ENCODE data around the gene STX18. TPM values are rescaled to one million over a fixed set of nuclear protein-coding genes. Genes with fewer than 3 reads are reported as not detected.

Gene STX18
- total and polyA plus RNA-seq, 2 of the 13 experiments (the other 11 are each of a cell fraction or from before 2014, with no cell fraction given): 23.9 to 37.1 TPM

- TF ChIP-seq TFAP4 (IDR thresholded peaks at IDR 0.05; ENCODE audit: borderline replicate concordance, low read depth) (no peak), ZNF12 (CRISPR knock-in tag; IDR thresholded peaks at IDR 0.05) (no peak), NFYC (CRISPR knock-in tag; IDR thresholded peaks at IDR 0.05) (no peak), KLF15 (CRISPR knock-in tag; IDR thresholded peaks at IDR 0.05; ENCODE audit: borderline replicate concordance) (no peak), TERF1 (CRISPR knock-in tag; IDR thresholded peaks at IDR 0.05) (no peak), SCMH1 (CRISPR knock-in tag; IDR thresholded peaks at IDR 0.05; ENCODE audit: borderline replicate concordance) (no peak), ZFY (CRISPR knock-in tag; IDR thresholded peaks at IDR 0.05) (no peak), ZNF883 (CRISPR knock-in tag; IDR thresholded peaks at IDR 0.05; ENCODE audit: not compliant biosample characterization) (no peak), RORA (CRISPR knock-in tag; IDR thresholded peaks at IDR 0.05) (no peak), ZNF550 (CRISPR knock-in tag; IDR thresholded peaks at IDR 0.05; ENCODE audit: borderline replicate concordance) (no peak), HNRNPK (IDR thresholded peaks at IDR 0.05; ENCODE audit: low read depth, low read length, poor library complexity, severe bottlenecking) (no peak), SRF (IDR thresholded peaks at IDR 0.05; ENCODE audit: low read depth, low read length) (no peak)
- Histone ChIP-seq H4K20me1 (ENCODE audit: insufficient read depth, low read length) (no peaks in the 10 kb centered on the region), H2AFZ (ENCODE audit: low read length) (no peak overlapping the region), H3K4me3 (replicated peaks in 1 of 3; ENCODE audit: insufficient read depth in 1 of 3, low read depth in 2 of 3, low read length in 3 of 3) (no peak overlapping the region), H3K27me3 (ENCODE audit: control insufficient read depth in 1 of 2, insufficient read depth in 2 of 2, low read length in 2 of 2) (no peaks in the 10 kb centered on the region), H3K9me3 (ENCODE audit: low read length) (no peaks in the 10 kb centered on the region), H3K36me3 (replicated peaks in 1 of 2; ENCODE audit: control insufficient read depth in 1 of 2, insufficient read depth in 2 of 2, low read length in 2 of 2) (peaks cover 3 to 6% of the 10 kb centered on the region in 2 experiments; a peak in 2 of 5 replicates), H3K4me2 (ENCODE audit: low read depth, low read length) (no peak overlapping the region), H3K9ac (ENCODE audit: insufficient read depth, low read depth, low read length) (no peak overlapping the region), H3K79me2 (ENCODE audit: insufficient read depth, low read length) (no peaks in the 10 kb centered on the region), H3K27ac (ENCODE audit: extremely low read length, insufficient read depth, low read length) (no peak overlapping the region), H3K4me1 (ENCODE audit: insufficient read depth, low read length) (peaks cover 19% of the 10 kb centered on the region)
- POLR2A ChIA-PET: no interaction called here
- WGBS (ENCODE audit: low lambda C conversion rate): 89% methylated on average over 8 of the region's 8 CpGs
- no TSS peak for BruUV-seq (replicated peaks)
- DNase-seq (ENCODE audit: low spot score) (no peak), ATAC-seq (no peak), FAIRE-seq (no peak)
- intact Hi-C loops (cut with micrococcal nuclease; ENCODE audit: unreplicated experiment) (no loop called here), in situ Hi-C loops (cut with HindIII; ENCODE audit: extremely low pct_ligation_motif_present, low pct_unique_long_range_greater_than_20kb) (no loop called here)
- CTCF ChIA-PET (ENCODE audit: low intra/inter-chr PET ratio, low total read pairs): no interaction called here
Measured at GRCh38 chr4:4574792-4575191, 32.9 kb upstream of the STX18 start.

Measured in HepG2 (cell line).